ENCODE results near the gene BGN. TPM values are rescaled to one million over a fixed set of nuclear protein-coding genes. Genes with fewer than 3 reads are reported as not detected.

Gene BGN
- polyA plus RNA-seq, 3 donors = not detected

DNA sequence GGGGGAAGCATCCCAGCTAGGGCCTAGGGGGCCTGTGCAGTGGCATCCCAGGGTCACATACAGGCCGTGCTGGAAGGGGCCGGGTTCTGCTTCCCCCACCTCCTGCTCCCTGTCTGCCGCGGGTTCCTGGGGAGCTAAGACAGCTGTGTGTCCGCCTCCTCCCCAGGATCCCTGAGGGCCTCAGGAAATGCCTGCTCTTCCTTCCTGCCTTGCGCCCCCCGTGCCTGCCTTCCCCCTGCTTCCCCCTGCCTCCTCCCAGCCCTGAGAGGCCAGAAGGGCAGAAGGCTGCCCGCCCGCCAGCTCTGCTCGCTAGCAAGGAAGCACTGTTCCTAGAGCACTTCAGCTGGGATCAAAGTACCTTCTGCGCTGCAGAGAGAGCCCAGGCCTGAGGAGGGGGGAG is 2.9 kb upstream of the BGN start:
- H3K36me3 ChIP-seq (replicated peaks in 1 of 2; ENCODE audit: control insufficient read depth in 1 of 2, insufficient read depth in 2 of 2, low read length in 2 of 2) = no peaks in the 10 kb centered on the region
- peaks cover 0 to 6% (median 0%) of the 10 kb centered on the region in 7 donors for H3K9me3 Mint-ChIP-seq

DNA sequence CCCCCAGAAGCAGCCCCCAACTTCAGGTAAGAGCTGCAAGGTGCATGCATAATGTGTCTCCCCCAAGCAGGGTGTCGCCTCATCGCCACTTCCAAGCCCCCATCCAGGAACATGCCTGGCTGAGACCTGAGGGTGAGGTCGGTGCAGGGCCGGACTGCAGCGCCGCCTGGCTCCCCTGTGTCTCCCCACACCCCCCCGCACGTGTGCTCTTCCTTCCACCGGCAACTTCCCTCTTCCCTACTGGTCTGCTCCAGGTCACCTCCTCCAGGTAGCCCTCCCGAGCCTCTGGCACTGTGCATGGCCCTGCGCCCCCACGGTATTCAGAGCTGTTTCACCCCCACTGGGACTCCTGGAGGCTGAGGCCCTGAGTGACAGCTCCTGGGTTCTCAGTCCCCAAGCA is 2.2 kb upstream of the BGN start:
- no peaks in the 10 kb centered on the region for H4K20me1 ChIP-seq (ENCODE audit: insufficient read depth, low read length)
- Mint-ChIP-seq H3K27me3 (ENCODE audit: low read depth in 3 of 3) (peaks cover 15 to 29% (median 16%) of the 10 kb centered on the region in 3 donors), H3K4me3 (no peak overlapping the region), H3K9me3 (peaks cover 0 to 6% (median 0%) of the 10 kb centered on the region in 7 donors), H3K36me3 (no peaks in the 10 kb centered on the region), H3K27ac (no peak overlapping the region), H3K4me1 (peaks cover 2% of the 10 kb centered on the region)
- 97% methylated on average over 5 of the region's 12 CpGs for WGBS (ENCODE audit: insufficient coverage)
- no peak overlapping the region for H2AFZ ChIP-seq (ENCODE audit: insufficient read depth, low read depth, low read length, poor library complexity, severe bottlenecking)
- no peaks in the 10 kb centered on the region for H3K36me3 ChIP-seq (replicated peaks in 1 of 2; ENCODE audit: control insufficient read depth in 1 of 2, insufficient read depth in 2 of 2, low read length in 2 of 2)
- no peak for DNase-seq
- H3K9me3 ChIP-seq (replicated peaks in 1 of 2; ENCODE audit: control insufficient read depth in 1 of 2, insufficient read depth in 1 of 2, low read length in 2 of 2) = no peaks in the 10 kb centered on the region
- TF ChIP-seq, protein P1, sequence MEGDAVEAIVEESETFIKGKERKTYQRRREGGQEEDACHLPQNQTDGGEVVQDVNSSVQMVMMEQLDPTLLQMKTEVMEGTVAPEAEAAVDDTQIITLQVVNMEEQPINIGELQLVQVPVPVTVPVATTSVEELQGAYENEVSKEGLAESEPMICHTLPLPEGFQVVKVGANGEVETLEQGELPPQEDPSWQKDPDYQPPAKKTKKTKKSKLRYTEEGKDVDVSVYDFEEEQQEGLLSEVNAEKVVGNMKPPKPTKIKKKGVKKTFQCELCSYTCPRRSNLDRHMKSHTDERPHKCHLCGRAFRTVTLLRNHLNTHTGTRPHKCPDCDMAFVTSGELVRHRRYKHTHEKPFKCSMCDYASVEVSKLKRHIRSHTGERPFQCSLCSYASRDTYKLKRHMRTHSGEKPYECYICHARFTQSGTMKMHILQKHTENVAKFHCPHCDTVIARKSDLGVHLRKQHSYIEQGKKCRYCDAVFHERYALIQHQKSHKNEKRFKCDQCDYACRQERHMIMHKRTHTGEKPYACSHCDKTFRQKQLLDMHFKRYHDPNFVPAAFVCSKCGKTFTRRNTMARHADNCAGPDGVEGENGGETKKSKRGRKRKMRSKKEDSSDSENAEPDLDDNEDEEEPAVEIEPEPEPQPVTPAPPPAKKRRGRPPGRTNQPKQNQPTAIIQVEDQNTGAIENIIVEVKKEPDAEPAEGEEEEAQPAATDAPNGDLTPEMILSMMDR (IDR thresholded peaks at IDR 0.05) = no peak
- H3K9ac ChIP-seq (ENCODE audit: insufficient read depth, low read length, poor library complexity, severe bottlenecking) = no peak overlapping the region
- H3K4me3 ChIP-seq (replicated peaks in 1 of 3; ENCODE audit: low read depth in 2 of 3, low read length in 3 of 3) = no peak overlapping the region
- H3K79me2 ChIP-seq (ENCODE audit: insufficient read depth, low read length) = no peaks in the 10 kb centered on the region
- H3K27me3 ChIP-seq (ENCODE audit: control insufficient read depth in 2 of 2, insufficient read depth in 2 of 2, low read length in 2 of 2) = peaks cover 0 to 8% of the 10 kb centered on the region in 2 donors
- no peaks in the 10 kb centered on the region for H3K4me1 ChIP-seq (ENCODE audit: control insufficient read depth in 1 of 2, insufficient read depth in 2 of 2, low read length in 2 of 2)
- no peak overlapping the region for H3K27ac ChIP-seq (ENCODE audit: low read depth in 1 of 2, low read length in 2 of 2)
- intact Hi-C loops (cut with micrococcal nuclease) = no loop called here
- H3K4me2 ChIP-seq (replicated peaks; ENCODE audit: extremely low read depth, low read length, poor library complexity, severe bottlenecking) = no peak overlapping the region

More for the DNA sequence above, 2.9 kb upstream of the BGN start:
- 50% methylated on average over 1 of the region's 11 CpGs for WGBS (ENCODE audit: insufficient coverage)
- Histone ChIP-seq H3K9me3 (replicated peaks in 1 of 2; ENCODE audit: control insufficient read depth in 1 of 2, insufficient read depth in 1 of 2, low read length in 2 of 2) (no peaks in the 10 kb centered on the region), H3K9ac (ENCODE audit: insufficient read depth, low read length, poor library complexity, severe bottlenecking) (no peak overlapping the region), H3K27ac (ENCODE audit: low read depth in 1 of 2, low read length in 2 of 2) (no peak overlapping the region), H2AFZ (ENCODE audit: insufficient read depth, low read depth, low read length, poor library complexity, severe bottlenecking) (no peak overlapping the region), H3K4me1 (ENCODE audit: control insufficient read depth in 1 of 2, insufficient read depth in 2 of 2, low read length in 2 of 2) (no peaks in the 10 kb centered on the region), H3K4me2 (replicated peaks; ENCODE audit: extremely low read depth, low read length, poor library complexity, severe bottlenecking) (no peak overlapping the region), H4K20me1 (ENCODE audit: insufficient read depth, low read length) (no peaks in the 10 kb centered on the region), H3K4me3 (replicated peaks in 1 of 3; ENCODE audit: low read depth in 2 of 3, low read length in 3 of 3) (no peak overlapping the region), H3K27me3 (ENCODE audit: control insufficient read depth in 2 of 2, insufficient read depth in 2 of 2, low read length in 2 of 2) (peaks cover 0 to 8% of the 10 kb centered on the region in 2 donors), H3K79me2 (ENCODE audit: insufficient read depth, low read length) (no peaks in the 10 kb centered on the region)
- intact Hi-C loops (cut with micrococcal nuclease) = no loop called here
- Mint-ChIP-seq H3K36me3 (no peaks in the 10 kb centered on the region), H3K4me3 (no peak overlapping the region), H3K27ac (no peak overlapping the region), H3K4me1 (peaks cover 2% of the 10 kb centered on the region), H3K27me3 (ENCODE audit: low read depth in 3 of 3) (peaks cover 15 to 29% (median 16%) of the 10 kb centered on the region in 3 donors)
- TF ChIP-seq, protein P1 (IDR thresholded peaks at IDR 0.05) = no peak
- DNase-seq = no peak

All from CD14-positive monocyte (primary cell).